Endothelial cell of umbilical vein (primary cell): ENCODE measurements around the gene ADCY7.

Experiments used
- CTCF ChIP-seq, 2 donors: IDR thresholded peaks; 1 replicate in 1 of 2; 2 replicates in 1 of 2; pipeline ENCODE4 v1.5.1; 2011; ENCODE audit warnings: low read length in 2 of 2, mild to moderate bottlenecking in 2 of 2, moderate library complexity in 2 of 2, control low read depth in 1 of 2, inconsistent platforms in 1 of 2, low read depth in 1 of 2; ENCODE audit not compliant: insufficient read depth in 1 of 2; ENCODE audit errors: extremely low read depth in 1 of 2
- EZH2 ChIP-seq: IDR thresholded peaks from 2 replicates; pipeline ENCODE4 v1.6.1; 2012; ENCODE audit warnings: borderline replicate concordance, low read depth, mild to moderate bottlenecking, moderate library complexity, low read length, inconsistent platforms; ENCODE audit not compliant: severe bottlenecking
- POLR2A ChIP-seq: IDR thresholded peaks from 2 replicates; pipeline ENCODE4 v1.6.1; 2012; ENCODE audit warnings: low read depth, mild to moderate bottlenecking, control low read depth, low read length

GRCh38 chr16:50303041-50303604 lies 36.8 kb downstream of the ADCY7 start:
- TF ChIP-seq POLR2A (no peak), CTCF (IDR thresholded peaks at IDR 0.05; ENCODE audit: extremely low read depth in 1 of 2, insufficient read depth in 1 of 2, low read depth in 1 of 2, low read length in 2 of 2) (no peak), EZH2 (no peak)
